ENCODE measurements around the gene SEMA4G.

Gene SEMA4G

DNA sequence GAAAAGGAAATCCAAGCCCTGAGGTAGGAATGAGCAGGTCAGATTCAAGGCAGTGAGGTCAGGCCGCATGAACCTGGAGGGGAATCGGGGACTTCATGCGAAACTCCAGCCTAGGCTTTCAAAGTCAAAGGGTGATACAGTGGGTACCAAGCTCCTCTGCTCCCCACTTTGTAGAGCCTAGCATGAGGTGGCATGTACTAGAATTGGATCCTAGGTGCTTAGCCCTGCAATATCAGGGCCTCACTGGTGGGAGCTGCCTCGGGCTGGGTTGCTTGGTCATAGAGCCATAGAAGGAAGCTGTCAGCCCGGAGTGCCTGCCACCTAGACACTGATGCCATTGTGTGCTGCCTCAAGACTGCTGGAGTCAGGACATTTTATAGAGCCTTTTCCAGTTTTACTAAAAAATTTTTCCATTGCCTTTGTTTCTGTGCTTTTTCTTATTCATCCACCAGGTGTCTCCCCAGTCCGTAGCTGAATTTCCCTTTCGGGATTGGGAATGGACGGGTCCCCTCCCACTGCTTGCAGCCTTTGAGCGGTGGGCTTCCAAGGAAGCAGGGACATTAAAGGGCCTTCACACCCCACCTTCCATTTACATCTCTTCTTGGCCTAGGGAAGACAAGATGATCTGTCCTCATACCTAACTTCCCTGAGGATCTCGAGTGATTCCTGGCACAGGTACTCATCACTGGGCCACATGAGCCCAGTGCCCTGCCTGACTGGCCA is 24.8 kb downstream of the SEMA4G start:
- Histone ChIP-seq H3K4me1 (ENCODE audit: insufficient read depth, insufficient read length) (peaks cover 9% of the 10 kb centered on the region), H3K27me3 (ENCODE audit: insufficient read depth, insufficient read length) (no peaks in the 10 kb centered on the region), H3K36me3 (ENCODE audit: insufficient read depth, insufficient read length, low read length) (peaks cover 48% of the 10 kb centered on the region), H3K9ac (ENCODE audit: insufficient read length, low read depth) (no peak overlapping the region), H3K4me3 (ENCODE audit: insufficient read length, low read depth) (no peak overlapping the region), H3K9me3 (ENCODE audit: insufficient read depth, low read length) (no peaks in the 10 kb centered on the region)
- DNase-seq (ENCODE audit: low read depth, low spot score) = no peak
- TF ChIP-seq ZNF274 (IDR thresholded peaks at IDR 0.05; ENCODE audit: low read depth, low read length) (no peak), SUZ12 (IDR thresholded peaks at IDR 0.05; ENCODE audit: extremely low read depth, insufficient read depth, insufficient read length) (no peak), YY1 (IDR thresholded peaks at IDR 0.05; ENCODE audit: insufficient read depth, insufficient read length) (no peak)

DNA sequence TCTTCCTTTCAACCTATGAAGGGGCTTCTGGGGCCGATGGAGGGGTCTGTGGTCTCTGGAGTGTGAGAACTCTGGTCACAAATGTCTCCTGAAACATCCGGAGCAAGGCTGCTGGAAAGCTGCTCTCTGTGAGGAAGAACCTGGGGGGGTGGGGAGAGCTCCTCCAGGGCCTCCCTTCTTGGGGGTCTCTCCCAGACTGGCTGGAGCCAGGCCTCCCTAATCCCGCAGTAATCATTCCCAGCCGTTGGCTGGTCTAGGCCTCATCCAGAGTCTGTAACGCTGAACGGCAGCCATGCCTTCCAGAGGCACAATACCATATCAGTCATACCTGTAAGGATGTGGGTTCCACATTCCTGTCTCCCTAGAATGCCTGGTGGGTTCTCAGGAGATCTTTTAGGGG is 25.9 kb downstream of the SEMA4G start:
- peaks cover 39% of the 10 kb centered on the region for H3K36me3 ChIP-seq (ENCODE audit: insufficient read depth, insufficient read length, low read length)
- TF ChIP-seq SUZ12 (IDR thresholded peaks at IDR 0.05; ENCODE audit: extremely low read depth, insufficient read depth, insufficient read length) = no peak
- no peak for TF ChIP-seq ZNF274 (IDR thresholded peaks at IDR 0.05; ENCODE audit: low read depth, low read length)
- TF ChIP-seq YY1 (IDR thresholded peaks at IDR 0.05; ENCODE audit: insufficient read depth, insufficient read length) = no peak
- H3K4me1 ChIP-seq (ENCODE audit: insufficient read depth, insufficient read length) = peaks cover 9% of the 10 kb centered on the region
- H3K4me3 ChIP-seq (ENCODE audit: insufficient read length, low read depth) = no peak overlapping the region
- H3K27me3 ChIP-seq (ENCODE audit: insufficient read depth, insufficient read length) = no peaks in the 10 kb centered on the region
- H3K9me3 ChIP-seq (ENCODE audit: insufficient read depth, low read length) = no peaks in the 10 kb centered on the region
- H3K9ac ChIP-seq (ENCODE audit: insufficient read length, low read depth) = no peak overlapping the region
- no peak for DNase-seq (ENCODE audit: low read depth, low spot score)

DNA sequence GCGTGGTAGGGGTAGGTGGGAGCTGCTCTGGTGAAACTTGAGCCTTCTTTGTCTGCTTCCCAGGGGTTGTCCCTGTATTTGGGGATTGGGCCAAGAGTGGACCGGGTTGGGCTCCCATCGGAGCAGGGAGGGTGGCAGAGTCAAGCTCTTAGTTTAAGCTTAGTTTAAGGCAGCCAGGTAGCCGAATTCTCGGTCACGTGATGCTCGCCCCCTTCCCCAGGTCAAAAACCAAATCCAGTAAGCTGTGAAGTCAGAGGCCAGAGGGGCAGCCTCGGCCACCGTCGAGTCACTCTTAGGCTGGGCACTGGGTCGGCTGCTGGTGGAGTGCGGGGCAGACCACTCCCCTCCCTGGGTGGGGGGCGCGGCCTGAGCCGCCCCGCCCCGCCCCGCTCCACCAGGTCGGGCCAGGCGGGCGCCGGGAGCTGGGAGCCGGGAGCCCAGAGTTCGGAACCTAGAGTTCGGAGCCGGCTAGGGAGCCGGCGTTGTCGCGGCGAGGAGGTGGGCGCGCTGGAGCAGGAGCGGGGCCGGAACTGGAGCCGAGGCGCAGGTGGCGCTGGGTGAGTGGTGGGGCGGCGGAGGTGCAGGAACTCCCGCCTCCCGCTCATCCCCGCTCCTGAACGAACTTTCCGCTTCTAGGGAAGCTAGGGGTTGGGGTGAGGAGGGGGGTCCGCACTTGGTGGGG is 27.5 kb downstream of the SEMA4G start:
- Histone ChIP-seq H3K9ac (ENCODE audit: insufficient read length, low read depth) (peak overlapping the region; percentile 91), H3K9me3 (ENCODE audit: insufficient read depth, low read length) (no peaks in the 10 kb centered on the region), H3K4me1 (ENCODE audit: insufficient read depth, insufficient read length) (peaks cover 12% of the 10 kb centered on the region), H3K36me3 (ENCODE audit: insufficient read depth, insufficient read length, low read length) (peaks cover 32% of the 10 kb centered on the region), H3K27me3 (ENCODE audit: insufficient read depth, insufficient read length) (no peaks in the 10 kb centered on the region), H3K4me3 (ENCODE audit: insufficient read length, low read depth) (peak overlapping the region; percentile 66)
- DNase-seq (ENCODE audit: low read depth, low spot score) = no peak
- TF ChIP-seq ZNF274 (IDR thresholded peaks at IDR 0.05; ENCODE audit: low read depth, low read length) (no peak), SUZ12 (IDR thresholded peaks at IDR 0.05; ENCODE audit: extremely low read depth, insufficient read depth, insufficient read length) (no peak), YY1 (IDR thresholded peaks at IDR 0.05; ENCODE audit: insufficient read depth, insufficient read length) (no peak)

DNA sequence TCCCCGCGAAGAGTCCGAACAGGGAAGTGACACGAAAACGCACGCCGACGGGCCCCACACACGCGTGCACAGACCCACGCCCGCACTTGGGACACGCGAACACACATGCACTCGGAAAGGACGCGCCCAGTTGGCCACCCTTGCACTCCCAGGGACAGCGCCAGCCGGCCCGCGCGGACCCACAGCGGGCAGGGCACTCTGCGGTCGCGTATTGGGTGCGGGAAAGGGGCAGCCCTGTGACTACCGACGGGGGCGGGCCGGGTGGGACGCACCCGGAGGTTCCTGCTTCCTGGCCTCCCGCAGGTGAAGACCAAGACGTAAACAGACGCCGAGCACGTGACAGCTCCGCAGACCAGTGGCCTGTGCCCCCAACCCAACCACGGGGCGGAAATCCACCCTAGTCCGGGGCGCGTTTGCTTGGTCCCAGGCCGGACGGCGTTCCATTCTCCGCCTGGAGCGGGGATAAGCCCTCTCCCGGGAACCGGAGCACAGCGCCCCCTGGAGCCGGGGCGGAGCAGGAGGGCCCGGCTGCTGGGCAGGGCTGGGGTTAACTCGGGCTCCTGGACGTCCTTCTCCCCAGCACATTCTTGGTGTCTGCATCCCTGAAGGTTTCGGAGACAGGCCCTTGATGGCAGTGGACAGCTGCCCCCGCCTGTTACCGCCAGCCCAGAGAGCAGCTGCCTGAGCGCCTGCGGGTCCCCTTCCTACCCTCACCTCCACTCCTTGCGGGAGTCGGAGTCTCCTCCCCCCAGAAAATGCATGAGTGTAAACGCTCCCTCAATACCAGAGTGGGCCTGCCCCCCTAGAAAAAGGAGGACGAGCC is 28.3 kb downstream of the SEMA4G start:
- H3K4me1 ChIP-seq (ENCODE audit: insufficient read depth, insufficient read length) = peaks cover 12% of the 10 kb centered on the region
- H3K9me3 ChIP-seq (ENCODE audit: insufficient read depth, low read length) = no peaks in the 10 kb centered on the region
- TF ChIP-seq YY1 (IDR thresholded peaks at IDR 0.05; ENCODE audit: insufficient read depth, insufficient read length) = no peak
- TF ChIP-seq ZNF274 (IDR thresholded peaks at IDR 0.05; ENCODE audit: low read depth, low read length) = no peak
- no peak for TF ChIP-seq SUZ12 (IDR thresholded peaks at IDR 0.05; ENCODE audit: extremely low read depth, insufficient read depth, insufficient read length)
- H3K9ac ChIP-seq (ENCODE audit: insufficient read length, low read depth) = peak overlapping the region; percentile 91
- peak; percentile 68 for DNase-seq (ENCODE audit: low read depth, low spot score)
- H3K36me3 ChIP-seq (ENCODE audit: insufficient read depth, insufficient read length, low read length) = peaks cover 37% of the 10 kb centered on the region
- H3K27me3 ChIP-seq (ENCODE audit: insufficient read depth, insufficient read length) = no peaks in the 10 kb centered on the region
- peak overlapping the region; percentile 66 for H3K4me3 ChIP-seq (ENCODE audit: insufficient read length, low read depth)

DNA sequence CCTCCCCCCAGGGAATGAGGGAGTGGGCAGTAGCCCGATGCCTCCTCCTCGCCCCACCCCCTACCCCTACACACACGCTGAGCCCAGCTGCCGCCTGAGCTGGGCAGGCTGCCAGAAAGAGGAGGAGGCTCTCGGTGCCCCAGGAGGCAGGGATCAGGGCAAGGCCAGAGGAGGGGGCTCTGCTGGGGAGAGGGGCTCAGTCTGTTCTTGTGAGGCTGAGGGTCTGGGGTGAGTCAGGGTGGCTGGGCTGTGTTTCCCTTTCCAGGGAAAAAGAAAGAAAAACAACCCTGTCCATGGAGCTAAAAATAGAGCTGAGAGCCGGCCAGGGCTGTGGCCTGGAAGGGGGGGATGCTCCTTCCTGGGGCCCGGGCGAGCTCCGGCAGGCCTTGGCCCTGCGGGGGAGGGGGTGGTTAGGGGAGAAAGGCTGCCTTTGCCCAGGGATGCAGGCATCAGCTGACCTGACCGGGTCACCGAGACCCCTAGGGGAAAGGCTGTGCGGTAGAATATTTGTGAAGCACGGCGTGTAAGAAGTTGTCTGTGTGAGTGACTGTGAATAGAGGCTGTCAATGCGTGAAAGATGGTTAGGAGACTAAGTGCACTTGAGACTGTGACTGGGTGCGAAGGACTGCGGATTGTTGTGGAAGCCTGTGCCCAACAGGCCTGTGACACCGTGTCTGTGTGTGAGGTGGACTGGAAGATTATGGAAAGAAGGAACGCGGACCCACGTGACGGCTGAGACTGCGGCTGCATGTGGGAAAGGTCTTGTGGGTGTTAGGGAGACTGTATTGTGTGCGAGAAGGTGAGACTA is 29.1 kb downstream of the SEMA4G start:
- TF ChIP-seq YY1 (IDR thresholded peaks at IDR 0.05; ENCODE audit: insufficient read depth, insufficient read length) = no peak
- TF ChIP-seq SUZ12 (IDR thresholded peaks at IDR 0.05; ENCODE audit: extremely low read depth, insufficient read depth, insufficient read length) = no peak
- TF ChIP-seq ZNF274 (IDR thresholded peaks at IDR 0.05; ENCODE audit: low read depth, low read length) = no peak
- peak overlapping the region; percentile 66 for H3K4me3 ChIP-seq (ENCODE audit: insufficient read length, low read depth)
- no peak for DNase-seq (ENCODE audit: low read depth, low spot score)
- peak overlapping the region; percentile 91 for H3K9ac ChIP-seq (ENCODE audit: insufficient read length, low read depth)
- H3K36me3 ChIP-seq (ENCODE audit: insufficient read depth, insufficient read length, low read length) = peaks cover 38% of the 10 kb centered on the region
- H3K9me3 ChIP-seq (ENCODE audit: insufficient read depth, low read length) = no peaks in the 10 kb centered on the region
- H3K27me3 ChIP-seq (ENCODE audit: insufficient read depth, insufficient read length) = no peaks in the 10 kb centered on the region
- H3K4me1 ChIP-seq (ENCODE audit: insufficient read depth, insufficient read length) = peaks cover 12% of the 10 kb centered on the region

DNA sequence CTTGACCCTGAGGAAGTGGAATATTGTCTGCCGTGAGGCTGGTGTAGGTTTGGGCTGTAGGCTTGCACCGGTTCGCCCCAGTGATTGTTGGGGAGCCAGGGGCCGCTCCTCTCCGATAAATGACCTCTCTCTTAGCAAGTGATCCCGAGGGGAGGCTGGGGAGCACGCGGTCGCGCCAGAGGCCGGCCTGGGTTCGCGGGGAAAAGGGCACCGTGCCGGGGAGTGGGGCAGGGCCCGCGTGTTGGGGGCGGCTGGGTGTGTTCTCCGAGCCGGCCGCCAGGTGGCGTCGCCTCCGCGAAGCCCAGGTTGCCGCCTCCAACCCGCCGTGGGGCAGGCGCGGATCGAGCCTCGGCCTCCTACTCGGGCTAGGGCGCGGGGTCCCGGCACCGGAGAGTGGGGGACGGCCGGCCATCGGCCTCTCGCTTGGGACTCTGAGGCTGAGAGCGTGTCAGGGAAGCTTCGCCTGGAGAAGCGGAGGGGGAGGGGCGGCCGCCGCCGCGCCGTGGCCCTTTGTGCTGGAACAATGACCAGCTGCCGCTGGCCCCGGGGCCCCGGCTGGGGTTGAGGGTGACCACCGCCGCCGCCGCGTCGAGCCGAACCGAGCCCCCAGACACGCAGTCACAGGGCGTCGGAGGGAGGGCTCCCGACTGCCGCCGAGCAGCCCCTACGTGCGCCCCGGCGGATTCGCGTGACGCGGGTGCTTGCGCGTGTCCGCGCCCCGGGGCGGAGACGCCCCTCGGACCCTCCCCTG is 29.9 kb downstream of the SEMA4G start:
- Histone ChIP-seq H3K4me1 (ENCODE audit: insufficient read depth, insufficient read length) (peaks cover 12% of the 10 kb centered on the region), H3K4me3 (ENCODE audit: insufficient read length, low read depth) (peak overlapping the region; percentile 66), H3K36me3 (ENCODE audit: insufficient read depth, insufficient read length, low read length) (peaks cover 38% of the 10 kb centered on the region), H3K9me3 (ENCODE audit: insufficient read depth, low read length) (no peaks in the 10 kb centered on the region), H3K27me3 (ENCODE audit: insufficient read depth, insufficient read length) (no peaks in the 10 kb centered on the region), H3K9ac (ENCODE audit: insufficient read length, low read depth) (peak overlapping the region; percentile 91)
- DNase-seq (ENCODE audit: low read depth, low spot score) = no peak
- TF ChIP-seq ZNF274 (IDR thresholded peaks at IDR 0.05; ENCODE audit: low read depth, low read length) (no peak), SUZ12 (IDR thresholded peaks at IDR 0.05; ENCODE audit: extremely low read depth, insufficient read depth, insufficient read length) (no peak), YY1 (IDR thresholded peaks at IDR 0.05; ENCODE audit: insufficient read depth, insufficient read length) (no peak)

Data from NT2/D1 (cell line).